ENCODE data around the gene ATP12A.

DNA sequence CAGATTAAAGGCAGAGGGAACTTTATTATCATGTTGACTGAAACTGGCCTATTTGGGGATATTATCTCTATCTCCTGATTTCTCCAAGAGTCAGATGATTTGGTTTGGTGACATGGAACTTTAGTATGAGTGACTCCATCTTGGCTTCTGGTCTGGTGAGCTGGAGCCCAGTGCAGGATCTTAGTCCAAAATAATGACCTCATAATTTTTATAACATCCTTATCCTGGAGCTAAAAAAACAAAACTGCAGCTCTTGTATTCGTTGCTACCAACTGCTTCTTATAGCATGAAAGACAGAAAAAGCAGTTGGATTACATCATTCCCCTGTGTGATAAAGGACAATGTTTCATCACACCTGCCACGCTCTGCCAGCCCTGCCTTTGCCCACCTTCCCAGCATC lies 44.5 kb downstream of the ATP12A start:
- no peak for TF ChIP-seq POLR2A (IDR thresholded peaks at IDR 0.05)
- TF ChIP-seq, protein P1, sequence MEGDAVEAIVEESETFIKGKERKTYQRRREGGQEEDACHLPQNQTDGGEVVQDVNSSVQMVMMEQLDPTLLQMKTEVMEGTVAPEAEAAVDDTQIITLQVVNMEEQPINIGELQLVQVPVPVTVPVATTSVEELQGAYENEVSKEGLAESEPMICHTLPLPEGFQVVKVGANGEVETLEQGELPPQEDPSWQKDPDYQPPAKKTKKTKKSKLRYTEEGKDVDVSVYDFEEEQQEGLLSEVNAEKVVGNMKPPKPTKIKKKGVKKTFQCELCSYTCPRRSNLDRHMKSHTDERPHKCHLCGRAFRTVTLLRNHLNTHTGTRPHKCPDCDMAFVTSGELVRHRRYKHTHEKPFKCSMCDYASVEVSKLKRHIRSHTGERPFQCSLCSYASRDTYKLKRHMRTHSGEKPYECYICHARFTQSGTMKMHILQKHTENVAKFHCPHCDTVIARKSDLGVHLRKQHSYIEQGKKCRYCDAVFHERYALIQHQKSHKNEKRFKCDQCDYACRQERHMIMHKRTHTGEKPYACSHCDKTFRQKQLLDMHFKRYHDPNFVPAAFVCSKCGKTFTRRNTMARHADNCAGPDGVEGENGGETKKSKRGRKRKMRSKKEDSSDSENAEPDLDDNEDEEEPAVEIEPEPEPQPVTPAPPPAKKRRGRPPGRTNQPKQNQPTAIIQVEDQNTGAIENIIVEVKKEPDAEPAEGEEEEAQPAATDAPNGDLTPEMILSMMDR (IDR thresholded peaks at IDR 0.05): no peak

All from heart left ventricle (tissue), 13 donors.